SK-N-SH treated with all-trans-retinoic acid at 6 μM for 48 hours (cell line): ENCODE measurements around the gene DPAGT1.

Experiments
- ARNTL ChIP-seq: fragments of 450-650 bp; formaldehyde crosslinking; IDR thresholded peaks from 2 replicates; pipeline ENCODE4 v1.5.0; 2020; ENCODE audit warnings: low read depth, mild to moderate bottlenecking, moderate library complexity, borderline replicate concordance
- CREB5 ChIP-seq: fragments of 250-450 bp; sonication (Bioruptor Pico); IDR thresholded peaks from 2 replicates; pipeline ENCODE4 v1.5.1; 2020; ENCODE audit warnings: low read depth, mild to moderate bottlenecking, moderate library complexity
- CSRNP3 ChIP-seq: fragments of 250-450 bp; sonication (Bioruptor Pico); IDR thresholded peaks from 2 replicates; pipeline ENCODE4 v1.5.1; 2021; ENCODE audit warnings: mild to moderate bottlenecking, moderate library complexity
- ESRRG ChIP-seq: fragments of 250-450 bp; sonication (Bioruptor Pico); IDR thresholded peaks from 2 replicates; pipeline ENCODE4 v1.6.1; 2021; ENCODE audit warnings: mild to moderate bottlenecking
- OSR1 ChIP-seq: fragments of 250-450 bp; sonication (Bioruptor Pico); IDR thresholded peaks from 2 replicates; pipeline ENCODE4 v1.8.0; 2022; ENCODE audit warnings: moderate library complexity, mild to moderate bottlenecking, inconsistent platforms
- PATZ1 ChIP-seq: fragments of 250-450 bp; sonication (Bioruptor Pico); IDR thresholded peaks from 2 replicates; pipeline ENCODE4 v1.8.0; 2020; ENCODE audit warnings: mild to moderate bottlenecking, moderate library complexity, borderline replicate concordance
- POU6F1 ChIP-seq: fragments of 250-450 bp; sonication (Bioruptor Pico); IDR thresholded peaks from 2 replicates; pipeline ENCODE4 v1.8.0; 2021; ENCODE audit warnings: low read depth, mild to moderate bottlenecking, moderate library complexity, borderline replicate concordance
- PPARA ChIP-seq: fragments of 250-450 bp; sonication (Bioruptor Pico); IDR thresholded peaks from 2 replicates; pipeline ENCODE4 v1.5.0; 2020; ENCODE audit warnings: mild to moderate bottlenecking, borderline replicate concordance
- SNAI2 ChIP-seq: fragments of 250-450 bp; sonication (Bioruptor Pico); IDR thresholded peaks from 2 replicates; pipeline ENCODE4 v1.5.0; 2020; ENCODE audit warnings: mild to moderate bottlenecking, moderate library complexity
- TCF4 ChIP-seq: fragments of 250-450 bp; sonication (Bioruptor Pico); IDR thresholded peaks from 2 replicates; pipeline ENCODE4 v1.8.0; 2021; ENCODE audit warnings: mild to moderate bottlenecking, moderate library complexity, borderline replicate concordance
- ZFP3 ChIP-seq: fragments of 250-450 bp; sonication (Bioruptor Pico); IDR thresholded peaks from 2 replicates; pipeline ENCODE4 v1.5.0; 2020; ENCODE audit warnings: mild to moderate bottlenecking, moderate library complexity
- ZFP30 ChIP-seq: fragments of 450-650 bp; formaldehyde crosslinking; IDR thresholded peaks from 2 replicates; pipeline ENCODE4 v1.5.0; 2022; ENCODE audit warnings: mild to moderate bottlenecking, moderate library complexity
- ZNF70 ChIP-seq: fragments of 450-650 bp; formaldehyde crosslinking; IDR thresholded peaks from 2 replicates; pipeline ENCODE4 v1.5.0; 2020; ENCODE audit warnings: mild to moderate bottlenecking, moderate library complexity
- ZNF8 ChIP-seq: fragments of 450-650 bp; formaldehyde crosslinking; IDR thresholded peaks from 2 replicates; pipeline ENCODE4 v1.5.0; 2020; ENCODE audit warnings: mild to moderate bottlenecking, moderate library complexity

GRCh38 chr11:119111361-119111925, 9.8 kb upstream of the DPAGT1 start:
- no peak for TF ChIP-seq PATZ1 (CRISPR knock-in tag)
- TF ChIP-seq SNAI2 (CRISPR knock-in tag) = no peak
- no peak for TF ChIP-seq PPARA (CRISPR knock-in tag)
- no peak for TF ChIP-seq POU6F1 (CRISPR knock-in tag)
- no peak for TF ChIP-seq CSRNP3
- no peak for TF ChIP-seq ARNTL (CRISPR knock-in tag)
- TF ChIP-seq ZFP3 (CRISPR knock-in tag) = no peak
- TF ChIP-seq ZNF70 (CRISPR knock-in tag) = no peak
- TF ChIP-seq ESRRG = no peak
- no peak for TF ChIP-seq ZNF8 (CRISPR knock-in tag)
- TF ChIP-seq CREB5 = no peak
- TF ChIP-seq ZFP30 (CRISPR knock-in tag) = no peak
- TF ChIP-seq TCF4 (CRISPR knock-in tag) = no peak
- TF ChIP-seq OSR1 (CRISPR knock-in tag) = no peak
